GM12878 (cell line): ENCODE data around the gene IL16. TPM values are rescaled to one million over a fixed set of nuclear protein-coding genes. Genes with fewer than 3 reads are reported as not detected.
A peak's percentile ranks its signal among the peaks of the same experiment; 100 is the strongest.

Source experiments
- ASH2L ChIP-seq: fragments of 300-600, 200-600 bp; sonication (generic); IDR thresholded peaks from 2 replicates; pipeline ENCODE4 v1.6.1; 2017; ENCODE audit warnings: low read depth, mild to moderate bottlenecking, borderline replicate concordance
- BACH1 ChIP-seq: fragments of 450-650 bp; IDR thresholded peaks from 2 replicates; pipeline ENCODE4 v1.6.1; 2017; ENCODE audit warnings: mild to moderate bottlenecking, borderline replicate concordance
- BCLAF1 ChIP-seq: fragments of 450-650 bp; IDR thresholded peaks from 2 replicates; pipeline ENCODE4 v1.6.1; 2017; ENCODE audit warnings: antibody characterized with exemption, mild to moderate bottlenecking, moderate library complexity
- CHD2 ChIP-seq: IDR thresholded peaks from 2 replicates; pipeline ENCODE4 v1.6.1; 2011; ENCODE audit warnings: low read depth, low read length, improper control_type of control experiment, borderline replicate concordance
- CREM ChIP-seq: IDR thresholded peaks from 2 replicates; pipeline ENCODE4 v1.6.1; 2014; ENCODE audit warnings: antibody characterized with exemption, low read depth
- E2F4 ChIP-seq: IDR thresholded peaks from 2 replicates; pipeline ENCODE4 v1.6.1; 2012; ENCODE audit warnings: low read depth, low read length, improper control_type of control experiment
- EED ChIP-seq: sonication (generic); IDR thresholded peaks from 2 replicates; pipeline ENCODE4 v1.6.1; 2016; ENCODE audit warnings: antibody characterized with exemption, low read depth
- EGR1 ChIP-seq, 2 experiments: IDR thresholded peaks; 1 replicate in 1 of 2; 2 replicates in 1 of 2; pipeline ENCODE4 v1.6.1; 2011 to 2012; ENCODE audit warnings: low read depth in 2 of 2, low read length in 2 of 2, borderline replicate concordance in 1 of 2, mild to moderate bottlenecking in 1 of 2, moderate library complexity in 1 of 2
- GATAD2B ChIP-seq: fragments of 450-650 bp; conservative IDR thresholded peaks from 2 replicates; pipeline ENCODE4 v1.6.1; 2017; ENCODE audit warnings: low read depth, mild to moderate bottlenecking, moderate library complexity
- IRF3 ChIP-seq: fragments of 450-650 bp; IDR thresholded peaks from 2 replicates; pipeline ENCODE4 v1.6.1; 2014; ENCODE audit warnings: mild to moderate bottlenecking
- MAX ChIP-seq: IDR thresholded peaks from 2 replicates; pipeline ENCODE4 v1.6.1; 2012; ENCODE audit warnings: low read depth, low read length, improper control_type of control experiment
- MEF2A ChIP-seq: IDR thresholded peaks from 2 replicates; pipeline ENCODE4 v1.6.1; 2011; ENCODE audit warnings: low read depth, mild to moderate bottlenecking, low read length, moderate library complexity; ENCODE audit not compliant: insufficient read depth
- MYC ChIP-seq: IDR thresholded peaks from 2 replicates; pipeline ENCODE4 v1.6.1; 2011; ENCODE audit warnings: mild to moderate bottlenecking, low read length, moderate library complexity, inconsistent platforms; ENCODE audit not compliant: insufficient read depth, insufficient replicate concordance, insufficient read length, severe bottlenecking
- NFYA ChIP-seq: IDR thresholded peaks from 2 replicates; pipeline ENCODE4 v1.6.1; 2011; ENCODE audit warnings: low read depth, mild to moderate bottlenecking, low read length, improper control_type of control experiment, borderline replicate concordance
- NR2C1 ChIP-seq: fragments of 450-650 bp; IDR thresholded peaks from 2 replicates; pipeline ENCODE4 v1.6.1; 2017; ENCODE audit warnings: antibody characterized with exemption, mild to moderate bottlenecking, moderate library complexity
- NR2F1 ChIP-seq: fragments of 450-650 bp; conservative IDR thresholded peaks from 2 replicates; pipeline ENCODE4 v1.6.1; 2017; ENCODE audit warnings: mild to moderate bottlenecking
- NRF1 ChIP-seq: conservative IDR thresholded peaks from 2 replicates; pipeline ENCODE4 v1.6.1; 2011; ENCODE audit warnings: mild to moderate bottlenecking, low read depth, low read length, improper control_type of control experiment
- PKNOX1 ChIP-seq: fragments of 450-650 bp; IDR thresholded peaks from 2 replicates; pipeline ENCODE4 v1.6.1; 2016; ENCODE audit warnings: mild to moderate bottlenecking
- POLR2A ChIP-seq: IDR thresholded peaks from 2 replicates; pipeline ENCODE4 v1.6.1; 2011; ENCODE audit warnings: low read depth, mild to moderate bottlenecking, low read length
- RFX5 ChIP-seq: IDR thresholded peaks from 2 replicates; pipeline ENCODE4 v1.6.1; 2011; ENCODE audit warnings: low read depth, low read length, improper control_type of control experiment
- SMARCA5 ChIP-seq: fragments of 450-650 bp; IDR thresholded peaks from 2 replicates; pipeline ENCODE4 v1.6.1; 2017; ENCODE audit warnings: mild to moderate bottlenecking
- SREBF2 ChIP-seq: IDR thresholded peaks from 2 replicates; pipeline ENCODE4 v1.6.1; 2012; ENCODE audit warnings: mild to moderate bottlenecking, low read length
- SUPT20H ChIP-seq: IDR thresholded peaks from 2 replicates; pipeline ENCODE4 v1.6.1; 2011; ENCODE audit warnings: low read depth, mild to moderate bottlenecking, low read length, moderate library complexity, borderline replicate concordance; ENCODE audit not compliant: control insufficient read depth
- TAF1 ChIP-seq: IDR thresholded peaks from 2 replicates; pipeline ENCODE4 v1.6.1; 2011; ENCODE audit warnings: mild to moderate bottlenecking, low read depth, low read length, borderline replicate concordance
- WRNIP1 ChIP-seq: IDR thresholded peaks from 2 replicates; pipeline ENCODE4 v1.6.1; 2011; ENCODE audit warnings: low read depth, low read length, improper control_type of control experiment, borderline replicate concordance
- polyA plus RNA-seq, 11 experiments: library from polyadenylated mRNA; depleted of rRNA in 4 of 11; unstranded in 6 of 11; stranded (reverse) in 5 of 11; fragments of >200 nt; fragmentation: Nextera tagmentation in 4 of 11; fragmentation: Illumina TruSeq in 1 of 11; extraction: Ambion mirVana in 4 of 11; extraction: Trizol in 1 of 11; gene quantifications; 1 replicate in 1 of 11; 2 replicates in 10 of 11; pipeline versions ENCODE4 v1.2.1 to v1.2.3, GENCODE V29; 2011 to 2016; ENCODE audit warnings: inconsistent platforms in 2 of 11, missing spikeins in 2 of 11, low read depth in 1 of 11
- total RNA-seq, 4 experiments: library from RNA; depleted of rRNA in 3 of 4; stranded (reverse); fragments of >200 nt in 3 of 4; fragmentation: Illumina TruSeq in 1 of 4; extraction: Trizol in 1 of 4; gene quantifications; 2 replicates each; pipeline versions ENCODE4 v1.2.1 to v1.2.3, GENCODE V29; 2013 to 2021

IL16 gene
- total and polyA plus RNA-seq, 10 of the 15 experiments (the other 5 are each of a cell fraction or from before 2014, with no cell fraction given) = 21.7 to 206 (median 44.5) TPM

- TF ChIP-seq ASH2L (no peak), RFX5 (0 out of 2 replicates have a peak, but pooled peaks have one; percentile 29), NRF1 (no peak), E2F4 (no peak), EGR1 (IDR thresholded peaks at IDR 0.05; ENCODE audit: borderline replicate concordance in 1 of 2, low read depth in 2 of 2, low read length in 2 of 2) (peak in 1 of 2 experiments; percentile 70; a peak in 1 of 3 replicates), MYC (no peak), SREBF2 (0 out of 2 replicates have a peak, but pooled peaks have one; percentile 14), NR2C1 (no peak), SUPT20H (no peak), TAF1 (peak; percentile 72), IRF3 (no peak), BACH1 (peak; percentile 41; the same call in 1 of the 2 replicates), CREM (peak; percentile 83), MAX (peak; percentile 32; the same call in 1 of the 2 replicates), GATAD2B (peak; percentile 83), SMARCA5 (no peak), POLR2A (peak; percentile 80), NFYA (no peak), MEF2A (0 out of 2 replicates have a peak, but pooled peaks have one; percentile 20), WRNIP1 (0 out of 2 replicates have a peak, but pooled peaks have one; percentile 89), NR2F1 (peak; percentile 97), EED (peak; percentile 89), CHD2 (peak; percentile 68), PKNOX1 (peak; percentile 82), BCLAF1 (no peak)
Observed at GRCh38 chr15:81292523-81293001, 95.9 kb downstream of the IL16 start (continued).
